ENCODE results near the gene OR10G3.

GRCh38 chr14:21534576-21534975 is 45.3 kb downstream of the OR10G3 start:
- TF ChIP-seq POLR2A (IDR thresholded peaks at IDR 0.05) (no peak), CTCF (IDR thresholded peaks at IDR 0.05) (no peak)

All from Peyer's patch (tissue), 4 donors.